Spleen (tissue), 11 donors: ENCODE results near the gene ABLIM2. TPM values are rescaled to one million over a fixed set of nuclear protein-coding genes. Genes with fewer than 3 reads are reported as not detected.

Source experiments
- DNase-seq: peaks from one replicate; pipeline ENCODE4 v3.0.0-alpha.2; 2020
- H3K27ac ChIP-seq, 8 donors: fragments of 200-600 bp; sonication (generic) in 7 of 8; 1 replicate in 4 of 8; 2 replicates in 4 of 8; pipeline versions ENCODE4 v1.5.0 to v1.8.0; 2016 to 2021; ENCODE audit warnings: inconsistent platforms in 4 of 8, mild to moderate bottlenecking in 4 of 8, moderate library complexity in 1 of 8
- H3K27me3 ChIP-seq, 7 donors: fragments of 200-600 bp; sonication (generic) in 6 of 7; replicated peaks in 1 of 7; 1 replicate in 4 of 7; 2 replicates in 3 of 7; pipeline versions ENCODE4 v1.5.0 to v1.8.0; 2016 to 2021; ENCODE audit warnings: inconsistent platforms in 3 of 7, mild to moderate bottlenecking in 1 of 7
- H3K36me3 ChIP-seq, 6 donors: fragments of 200-600 bp; sonication (generic) in 5 of 6; 1 replicate in 4 of 6; 2 replicates in 2 of 6; pipeline versions ENCODE4 v1.5.0 to v1.8.0; 2016 to 2021; ENCODE audit warnings: inconsistent platforms in 2 of 6
- H3K4me1 ChIP-seq, 6 donors: fragments of 200-600 bp; sonication (generic) in 5 of 6; 1 replicate in 3 of 6; 2 replicates in 3 of 6; pipeline versions ENCODE4 v1.5.0 to v1.8.0; 2016 to 2021; ENCODE audit warnings: inconsistent platforms in 3 of 6
- H3K4me3 ChIP-seq, 8 donors: fragments of 200-600 bp; sonication (generic) in 7 of 8; 1 replicate in 4 of 8; 2 replicates in 4 of 8; pipeline versions ENCODE4 v1.5.0 to v1.8.0; 2016 to 2021; ENCODE audit warnings: inconsistent platforms in 4 of 8, mild to moderate bottlenecking in 4 of 8, moderate library complexity in 2 of 8
- H3K9me3 ChIP-seq, 8 donors: fragments of 200-600 bp; sonication (generic) in 7 of 8; 1 replicate in 4 of 8; 2 replicates in 4 of 8; pipeline versions ENCODE4 v1.5.0 to v1.8.0; 2016 to 2021; ENCODE audit warnings: inconsistent platforms in 4 of 8
- CTCF ChIP-seq, 11 experiments: fragments of 200-600 bp in 7 of 11; fragments of 450-650 bp in 4 of 11; sonication (generic) in 4 of 11; IDR thresholded peaks in 8 of 11; conservative IDR thresholded peaks in 3 of 11; 1 replicate in 7 of 11; 2 replicates in 4 of 11; pipeline versions ENCODE4 v1.4.0 to v1.8.0; 2016 to 2021; ENCODE audit warnings: antibody characterized with exemption in 11 of 11, inconsistent platforms in 4 of 11, mild to moderate bottlenecking in 1 of 11
- POLR2A ChIP-seq, 3 donors: fragments of 450-650 bp; IDR thresholded peaks; one replicate each; pipeline ENCODE4 v1.5.1; 2017; ENCODE audit warnings: antibody characterized with exemption in 3 of 3, mild to moderate bottlenecking in 1 of 3
- POLR2AphosphoS5 ChIP-seq, 3 donors: sonication (generic); formaldehyde crosslinking; IDR thresholded peaks; one replicate each; pipeline ENCODE4 v1.5.1; 2017; ENCODE audit warnings: antibody characterized with exemption in 3 of 3
- WGBS, 5 donors: extraction: QIAGEN DNeasy Blood & Tissue Kit in 3 of 5; methylation state at CpG; one replicate each; pipeline versions ENCODE4 v1.1.5 to v1.1.7; 2013 to 2018; 5-methylcytosine and 5-hydroxymethylcytosine counted together
- intact Hi-C: fragments of 100-400 bp; cut with DNase I; formaldehyde crosslinking; loops from one replicate; pipeline ENCODE4 v1.15.0; 2023; ENCODE audit warnings: low total_unique reads
- polyA plus RNA-seq, 3 donors: library from polyadenylated mRNA; stranded (reverse); fragments of 200-250 nt; gene quantifications; one replicate each; pipeline ENCODE4 v1.2.1, GENCODE V29; 2013
- total RNA-seq, 7 donors: library from RNA; depleted of rRNA in 3 of 7; stranded (reverse); fragments of >200 nt in 3 of 7; fragmentation: NEBNext Ultra II Directional in 4 of 7; extraction: Animal tissue kit (Norgen Biotek cat#: 25700) in 4 of 7; gene quantifications; one replicate each; pipeline versions ENCODE4 v1.1.0 to v1.2.1, GENCODE V29; 2016 to 2021
- donor health status: healthy with polysubstance abuse.
- donor health status: DM: no; HTN: no; CAD: no; lungs with moderate emphysema.
- donor health status: DM: no; HTN: no; CAD: no.
- donor health status: Bipolar disorder and iron deficiency.
- donor health status: healthy.
- donor health status: DM: no; HTN: no; CAD: no.
- donor health status: DM: yes; HTN: yes; CAD: no.

Gene ABLIM2
- total and polyA plus RNA-seq, 10 donors = 11.8 to 127 (median 62.8) TPM

- peaks cover 0 to 36% (median 25%) of the 10 kb centered on the region in 6 donors for H3K4me1 ChIP-seq
- H3K27me3 ChIP-seq = no peaks in the 10 kb centered on the region
- no peaks in the 10 kb centered on the region for H3K36me3 ChIP-seq
- H3K9me3 ChIP-seq = peaks cover 0 to 17% (median 11%) of the 10 kb centered on the region in 8 donors
- WGBS, 5 donors = 8 to 39% (median 11%) methylated on average over 2 of the region's 2 CpGs
- peak overlapping the region in 6 of 8 donors; percentile 19 to 74 (median 64) for H3K27ac ChIP-seq
- DNase-seq = no peak
- H3K4me3 ChIP-seq = no peak overlapping the region
- TF ChIP-seq POLR2A (IDR thresholded peaks at IDR 0.05) (no peak), POLR2AphosphoS5 (IDR thresholded peaks at IDR 0.05) (peak in 2 of 3 donors; percentile 40 to 53)
- intact Hi-C loops = no loop called here
These were observed 9.2 kb upstream of the ABLIM2 start for GRCh38 chr4:8167815-8168214.

- peak overlapping the region in 6 of 8 donors; percentile 19 to 74 (median 64) for H3K27ac ChIP-seq
- intact Hi-C loops = no loop called here
- TF ChIP-seq CTCF (IDR thresholded peaks at IDR 0.05 in 8 of 11, conservative IDR thresholded peaks at IDR 0.05 in 3 of 11) = no peak
- no peak for TF ChIP-seq POLR2A (IDR thresholded peaks at IDR 0.05)
- no peak for TF ChIP-seq POLR2AphosphoS5 (IDR thresholded peaks at IDR 0.05)
- H3K4me1 ChIP-seq = peaks cover 0 to 34% (median 22%) of the 10 kb centered on the region in 6 donors
- 11 to 24% (median 24%) methylated on average over 2 of the region's 2 CpGs for WGBS, 5 donors
- no peaks in the 10 kb centered on the region for H3K27me3 ChIP-seq
- no peaks in the 10 kb centered on the region for H3K36me3 ChIP-seq
- DNase-seq = no peak
- H3K4me3 ChIP-seq = no peak overlapping the region
- H3K9me3 ChIP-seq = peaks cover 0 to 17% (median 11%) of the 10 kb centered on the region in 8 donors
These were observed 8.7 kb upstream of the ABLIM2 start for GRCh38 chr4:8167291-8167690.

GRCh38 chr4:8165374-8165896 is 6.8 kb upstream of the ABLIM2 start:
- Histone ChIP-seq H3K4me3 (no peak overlapping the region), H3K27me3 (no peaks in the 10 kb centered on the region), H3K9me3 (peaks cover 0 to 17% (median 11%) of the 10 kb centered on the region in 8 donors), H3K4me1 (peaks cover 0 to 39% (median 14%) of the 10 kb centered on the region in 6 donors), H3K27ac (peak overlapping the region in 3 of 8 donors; percentile 3 to 36 (median 8)), H3K36me3 (no peaks in the 10 kb centered on the region)
- intact Hi-C loops = no loop called here
- no peak for TF ChIP-seq CTCF (IDR thresholded peaks at IDR 0.05 in 8 of 11, conservative IDR thresholded peaks at IDR 0.05 in 3 of 11)
- no peak for TF ChIP-seq POLR2AphosphoS5 (IDR thresholded peaks at IDR 0.05)
- TF ChIP-seq POLR2A (IDR thresholded peaks at IDR 0.05) = no peak
- DNase-seq = no peak
- WGBS, 5 donors = 62 to 81% (median 76%) methylated on average over 4 to 6 of the region's 6 CpGs

- no peaks in the 10 kb centered on the region for H3K36me3 ChIP-seq
- peaks cover 2 to 46% (median 21%) of the 10 kb centered on the region in 6 donors for H3K4me1 ChIP-seq
- no peak overlapping the region for H3K4me3 ChIP-seq
- H3K9me3 ChIP-seq = peaks cover 0 to 17% (median 11%) of the 10 kb centered on the region in 8 donors
- H3K27ac ChIP-seq = no peak overlapping the region
- TF ChIP-seq CTCF (IDR thresholded peaks at IDR 0.05 in 8 of 11, conservative IDR thresholded peaks at IDR 0.05 in 3 of 11) = no peak
- TF ChIP-seq POLR2A (IDR thresholded peaks at IDR 0.05) = no peak
- TF ChIP-seq POLR2AphosphoS5 (IDR thresholded peaks at IDR 0.05) = no peak
- 87 to 93% (median 90%) methylated on average over 8 to 10 of the region's 10 CpGs for WGBS, 5 donors
- H3K27me3 ChIP-seq = no peaks in the 10 kb centered on the region
- no peak for DNase-seq
- intact Hi-C loops = no loop called here
These were observed 6.1 kb upstream of the ABLIM2 start for GRCh38 chr4:8164687-8165086.
